Neural progenitor cell (in vitro differentiated cells): ENCODE results near the gene LGR6.

Experiments used
- EZH2 ChIP-seq: fragments of 200-600 bp; sonication (generic); IDR thresholded peaks from 2 replicates; pipeline ENCODE4 v1.6.1; 2017; ENCODE audit warnings: antibody characterized with exemption, mild to moderate bottlenecking, moderate library complexity
- TF ChIP-seq, protein P1 (sequence below): fragments of 200-600 bp; sonication (generic); IDR thresholded peaks from 2 replicates; pipeline ENCODE4 v1.5.1; 2017; ENCODE audit warnings: antibody characterized with exemption, mild to moderate bottlenecking

DNA sequence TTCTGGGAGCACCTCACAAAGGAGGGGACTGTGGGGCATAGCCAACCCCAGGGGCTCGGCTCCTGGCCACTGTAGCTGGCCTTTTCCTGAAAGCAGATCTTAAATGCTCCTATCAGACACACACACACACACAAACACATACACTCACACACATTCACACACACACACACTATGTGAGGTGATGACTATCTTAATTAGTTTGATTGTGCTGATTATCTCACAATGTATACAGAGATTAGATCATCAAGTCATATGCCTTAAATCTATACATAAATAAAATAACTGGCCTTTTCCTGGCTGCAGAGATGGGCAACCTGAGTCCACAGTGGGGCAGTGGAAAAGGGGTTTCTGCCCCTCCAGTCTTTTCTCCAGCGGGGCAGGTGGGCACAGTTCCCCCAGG is 27.1 kb downstream of the LGR6 start:
- TF ChIP-seq, protein P1, sequence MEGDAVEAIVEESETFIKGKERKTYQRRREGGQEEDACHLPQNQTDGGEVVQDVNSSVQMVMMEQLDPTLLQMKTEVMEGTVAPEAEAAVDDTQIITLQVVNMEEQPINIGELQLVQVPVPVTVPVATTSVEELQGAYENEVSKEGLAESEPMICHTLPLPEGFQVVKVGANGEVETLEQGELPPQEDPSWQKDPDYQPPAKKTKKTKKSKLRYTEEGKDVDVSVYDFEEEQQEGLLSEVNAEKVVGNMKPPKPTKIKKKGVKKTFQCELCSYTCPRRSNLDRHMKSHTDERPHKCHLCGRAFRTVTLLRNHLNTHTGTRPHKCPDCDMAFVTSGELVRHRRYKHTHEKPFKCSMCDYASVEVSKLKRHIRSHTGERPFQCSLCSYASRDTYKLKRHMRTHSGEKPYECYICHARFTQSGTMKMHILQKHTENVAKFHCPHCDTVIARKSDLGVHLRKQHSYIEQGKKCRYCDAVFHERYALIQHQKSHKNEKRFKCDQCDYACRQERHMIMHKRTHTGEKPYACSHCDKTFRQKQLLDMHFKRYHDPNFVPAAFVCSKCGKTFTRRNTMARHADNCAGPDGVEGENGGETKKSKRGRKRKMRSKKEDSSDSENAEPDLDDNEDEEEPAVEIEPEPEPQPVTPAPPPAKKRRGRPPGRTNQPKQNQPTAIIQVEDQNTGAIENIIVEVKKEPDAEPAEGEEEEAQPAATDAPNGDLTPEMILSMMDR, result no peak
- no peak for TF ChIP-seq EZH2
